Activated CD8-positive, alpha-beta memory T cell treated with anti-CD3 and anti-CD28 coated beads for 24 hours (primary cell): ENCODE results near the gene PIAS4.

Source experiments
- DNase-seq: peaks from one replicate; pipeline ENCODE4 v3.0.0-alpha.2; 2020

Gene PIAS4

DNA sequence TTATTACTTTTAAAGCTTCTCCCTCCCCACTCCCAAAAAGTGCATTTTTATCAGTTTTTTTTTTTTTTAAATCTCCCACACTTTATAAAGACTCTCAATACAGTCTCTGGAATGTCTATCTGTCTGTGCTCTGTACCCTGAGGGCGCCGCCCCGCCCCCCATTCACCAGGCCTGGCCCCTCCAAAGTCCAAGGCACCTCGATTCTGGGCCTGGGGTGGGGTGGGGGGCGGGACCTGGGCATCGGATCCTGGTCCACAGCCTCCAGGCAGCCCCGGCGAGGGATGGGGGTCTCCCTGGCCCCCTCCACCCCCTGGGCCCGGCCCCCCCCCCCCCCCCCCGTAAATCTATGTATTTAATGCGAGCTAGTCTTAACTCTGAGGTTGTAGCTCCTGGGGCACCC lies 35.9 kb downstream of the PIAS4 start:
- DNase-seq = no peak

DNA sequence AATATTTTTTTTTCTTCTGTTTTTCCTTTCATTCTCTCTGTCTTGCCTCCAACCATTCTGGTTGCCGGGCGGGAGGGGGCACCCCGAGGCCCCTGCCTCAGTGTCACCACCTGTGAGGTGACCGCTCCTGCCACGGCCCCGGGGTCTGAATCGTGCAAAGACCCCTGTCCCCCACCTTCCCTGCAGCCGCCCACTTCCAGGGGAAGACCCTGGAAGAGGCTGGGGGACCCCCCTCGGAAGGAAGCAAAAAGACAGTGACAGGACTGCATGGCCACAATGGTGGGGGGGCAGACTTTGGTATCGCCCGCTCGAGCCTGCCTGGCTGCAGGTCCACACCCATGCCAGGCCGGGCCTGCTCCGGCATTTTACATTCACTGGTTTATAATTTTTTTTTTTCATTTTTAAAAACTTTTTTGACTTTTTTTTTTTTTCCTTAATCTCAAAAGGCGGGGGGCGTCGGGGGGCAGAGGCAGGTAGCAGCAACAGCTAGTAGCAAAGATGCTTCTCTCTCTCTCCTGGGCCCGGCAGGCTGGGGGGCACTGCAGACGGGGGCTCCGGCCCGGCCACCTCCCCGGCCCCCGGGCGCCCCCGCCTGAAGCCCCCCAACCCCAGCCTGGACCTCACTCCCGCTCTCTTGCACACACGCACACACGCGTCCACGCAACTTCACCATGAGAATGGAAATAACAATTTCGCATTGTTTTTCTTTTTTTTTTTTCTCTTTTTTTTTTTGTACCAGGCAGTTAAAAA lies 36.6 kb downstream of the PIAS4 start:
- no peak for DNase-seq

DNA sequence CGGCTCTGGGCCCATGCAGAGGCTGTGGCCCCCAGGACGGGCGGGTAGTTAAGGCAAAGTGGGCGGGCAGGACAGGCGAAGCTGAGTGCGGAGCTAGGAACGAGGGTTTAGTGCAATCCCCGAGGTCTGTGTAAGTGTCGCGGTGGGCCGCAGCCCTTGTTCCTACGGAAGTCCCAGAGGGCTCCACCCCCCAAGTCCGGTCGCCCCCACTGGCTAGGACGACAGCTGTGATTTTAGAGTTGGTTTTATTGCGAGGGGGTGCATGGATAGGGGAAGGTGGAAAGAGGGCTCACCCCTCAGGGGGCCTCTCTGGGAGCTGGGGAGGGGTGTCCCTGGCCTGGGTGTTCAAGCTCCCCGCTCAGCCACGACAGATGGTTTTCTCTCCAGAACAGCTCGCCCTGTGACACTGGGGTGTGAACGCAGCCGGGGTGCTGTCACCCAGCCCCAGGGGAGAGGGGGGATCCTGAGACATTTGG lies 37.5 kb downstream of the PIAS4 start:
- no peak for DNase-seq

DNA sequence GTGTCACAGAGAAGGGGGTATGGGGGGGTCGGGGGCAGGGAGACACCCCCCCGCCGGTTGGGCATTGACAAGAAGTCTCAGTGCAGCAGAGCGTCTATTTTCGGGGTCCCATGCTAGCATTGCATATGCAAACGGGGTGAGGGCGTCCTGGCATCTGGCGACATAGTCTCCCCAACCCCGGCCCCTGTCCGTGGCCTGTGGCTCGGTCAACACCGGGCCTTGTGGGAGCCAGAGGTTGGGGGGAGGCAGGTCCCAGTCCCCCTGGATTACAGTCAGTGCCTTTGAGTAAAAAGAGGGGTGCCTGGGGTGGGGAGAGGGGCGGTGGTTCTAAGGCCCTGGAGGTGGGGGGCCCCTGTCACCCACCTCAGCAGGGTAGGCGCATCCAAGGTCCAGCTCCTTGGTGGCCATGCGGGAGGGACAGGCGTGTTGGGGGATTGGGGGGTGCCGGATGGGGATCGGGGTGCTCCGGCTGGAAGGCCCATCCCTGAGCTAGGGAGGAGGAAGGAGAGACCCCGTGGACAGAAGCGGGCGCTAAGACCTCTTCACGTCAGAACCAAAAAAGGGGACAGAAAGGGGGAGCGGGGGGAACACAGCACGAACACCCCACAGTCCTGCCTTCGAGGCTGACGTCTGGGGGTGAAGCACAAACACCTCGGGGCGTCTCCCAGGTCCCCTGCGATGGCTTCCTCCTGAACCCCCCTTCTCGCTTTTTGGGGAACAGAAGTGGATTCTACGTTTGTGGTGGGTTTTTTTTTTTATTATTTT lies 38.2 kb downstream of the PIAS4 start:
- no peak for DNase-seq

DNA sequence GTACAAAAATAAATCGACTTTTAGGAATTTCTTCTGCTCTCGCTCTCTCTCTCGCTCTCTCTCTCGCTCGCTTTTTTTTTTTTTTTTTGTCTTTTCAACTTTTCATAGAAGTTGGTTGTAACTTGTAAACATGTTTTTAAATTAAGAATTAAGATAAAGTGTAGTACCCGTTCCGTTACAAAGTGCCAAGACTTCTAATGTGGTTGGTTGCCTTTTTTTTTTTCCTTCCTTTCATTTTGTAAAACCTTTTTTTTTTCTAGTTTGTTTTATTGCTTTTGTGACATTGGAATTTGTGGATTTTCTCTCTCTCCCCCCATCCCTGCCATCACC lies 38.8 kb downstream of the PIAS4 start:
- no peak for DNase-seq

DNA sequence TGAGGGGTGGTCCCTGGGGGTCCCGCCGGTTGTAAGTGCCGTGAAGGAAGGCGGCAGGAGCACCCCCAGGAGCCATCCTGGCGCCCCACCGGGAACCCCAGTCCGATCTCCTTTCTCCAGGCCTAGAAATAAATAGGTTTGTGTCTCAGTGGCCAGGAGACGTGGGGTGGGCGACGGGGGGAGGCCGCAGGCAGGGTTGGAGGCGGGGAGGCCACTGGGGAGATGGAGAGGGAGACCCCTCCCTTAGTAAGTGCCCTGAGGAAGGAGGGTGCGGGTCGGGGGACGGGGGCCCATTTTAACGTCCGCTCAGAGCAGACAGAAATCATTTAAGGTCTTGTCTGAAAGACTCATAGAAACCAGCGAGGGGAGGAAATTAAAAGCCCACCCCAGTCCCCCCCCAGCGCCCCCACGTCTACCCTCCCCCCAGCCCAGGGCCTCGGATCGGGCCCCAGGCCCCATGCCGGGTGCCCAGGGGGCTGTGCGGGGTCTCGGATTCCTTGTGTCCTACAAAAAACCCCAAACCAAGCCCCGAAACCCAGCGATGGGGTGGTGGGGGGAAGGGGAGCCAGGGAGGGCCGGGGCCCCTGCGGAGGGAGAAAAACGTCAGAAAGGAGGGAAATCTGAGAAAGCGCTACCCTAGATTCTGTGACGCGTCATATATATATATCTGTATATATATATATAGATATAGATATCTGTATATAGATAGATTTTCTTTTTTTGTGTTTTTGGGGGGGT lies 39.6 kb downstream of the PIAS4 start:
- no peak for DNase-seq

DNA sequence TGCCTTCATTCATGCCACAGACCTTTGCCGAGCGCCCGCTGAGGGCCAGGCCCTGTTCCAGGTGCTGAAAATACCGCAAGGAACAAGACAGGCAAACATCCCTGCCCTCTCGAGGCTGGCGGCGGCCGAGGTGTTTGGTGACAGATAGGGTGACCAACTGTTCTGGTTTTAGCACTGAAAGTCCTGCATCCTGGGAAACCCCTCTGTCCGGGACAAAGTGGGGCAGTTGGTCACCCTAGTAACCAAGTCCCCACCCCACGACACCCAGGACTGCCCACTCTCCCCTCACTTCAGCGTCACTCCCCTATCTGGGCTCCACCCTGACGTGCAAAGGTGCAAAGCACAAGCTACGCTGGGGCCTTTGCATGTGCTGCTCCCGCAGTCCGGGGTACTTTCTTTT lies 41.9 kb downstream of the PIAS4 start:
- no peak for DNase-seq

DNA sequence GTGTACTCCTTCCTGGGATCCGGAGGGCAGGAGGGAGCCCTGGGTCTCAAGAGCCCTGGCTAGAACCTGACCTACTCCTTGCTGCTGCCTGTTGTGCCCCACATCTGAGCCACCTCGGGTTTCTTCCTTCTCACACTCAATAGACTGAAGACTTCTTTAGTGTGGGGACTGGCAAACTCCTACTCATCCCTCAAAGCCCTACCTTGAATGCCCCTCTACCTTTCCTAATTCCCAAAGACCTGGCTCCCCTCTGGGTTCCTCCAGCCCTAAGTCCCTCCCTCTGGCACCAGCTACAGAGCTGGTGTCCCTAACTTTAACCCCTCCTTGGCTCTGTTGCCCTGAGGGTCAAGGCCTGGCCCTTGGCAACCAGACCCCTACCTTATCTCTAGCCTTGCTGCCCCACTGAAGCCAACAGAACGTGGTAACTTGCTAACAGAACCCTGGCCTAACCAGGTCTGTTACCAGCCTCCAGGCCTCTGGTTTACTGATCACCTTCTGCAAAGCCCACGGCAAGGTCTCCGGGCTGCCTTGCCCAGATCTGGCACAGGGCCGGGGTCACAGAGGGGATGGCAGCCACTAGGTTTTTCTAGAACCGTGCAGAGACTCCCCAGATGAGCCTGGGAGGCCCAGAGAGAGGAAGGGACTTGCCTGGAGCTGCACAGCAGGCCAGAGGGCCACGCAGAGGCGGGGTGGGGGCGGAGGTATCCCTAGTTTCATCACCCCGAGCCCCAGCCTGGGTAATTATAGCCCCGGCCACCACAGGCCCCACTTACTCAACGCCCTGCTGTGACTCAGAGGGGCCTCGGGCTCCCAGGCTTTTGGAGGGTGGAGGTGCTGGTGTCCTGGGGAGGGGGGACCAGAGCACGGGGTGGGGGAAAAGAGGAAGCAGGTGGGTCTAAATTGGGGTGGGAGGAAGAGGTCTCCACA lies 43.9 kb downstream of the PIAS4 start:
- DNase-seq = no peak

DNA sequence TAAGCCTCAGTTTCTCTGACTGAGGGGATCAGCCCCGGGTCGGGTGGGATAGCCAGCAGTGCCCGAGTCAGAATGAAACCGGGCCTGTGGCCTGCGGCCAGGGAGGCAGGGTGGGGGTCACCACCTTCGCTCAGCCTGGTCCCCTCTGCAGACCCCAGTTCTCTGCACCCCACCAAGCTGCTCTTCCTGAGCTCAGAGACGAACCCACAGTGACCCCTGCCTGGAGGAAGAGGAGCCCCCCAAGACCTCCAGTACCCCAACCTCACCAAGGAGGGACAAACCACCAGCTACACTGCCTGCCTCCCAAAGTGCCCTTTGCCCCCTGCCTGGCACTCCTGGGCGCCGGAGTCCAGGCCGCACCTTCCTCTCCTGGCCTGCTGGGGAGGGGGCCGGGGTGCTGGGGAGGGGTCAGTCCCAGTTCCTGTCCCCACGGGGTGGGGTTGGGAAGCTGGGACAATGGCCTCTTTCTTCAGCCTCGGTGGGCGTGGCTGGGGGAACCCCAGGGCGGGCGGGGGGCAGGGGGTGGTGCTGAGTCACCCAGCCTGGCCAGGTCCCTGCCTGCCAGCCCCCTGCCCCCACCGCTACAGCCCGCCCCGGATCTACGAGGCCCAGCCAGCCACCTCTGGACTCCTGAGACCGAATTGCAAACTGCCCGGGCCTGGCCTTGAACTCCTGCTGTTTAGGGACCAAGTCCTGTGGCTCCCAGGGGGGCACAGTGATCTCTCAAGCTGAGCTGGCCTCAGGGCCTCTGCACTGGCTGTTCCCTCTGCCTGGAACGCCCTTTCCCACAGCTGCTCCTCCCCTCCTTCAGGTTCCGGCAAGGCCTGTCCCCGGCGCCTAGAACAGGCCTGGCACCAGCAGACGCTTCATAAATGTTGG lies 44.8 kb downstream of the PIAS4 start:
- no peak for DNase-seq

DNA sequence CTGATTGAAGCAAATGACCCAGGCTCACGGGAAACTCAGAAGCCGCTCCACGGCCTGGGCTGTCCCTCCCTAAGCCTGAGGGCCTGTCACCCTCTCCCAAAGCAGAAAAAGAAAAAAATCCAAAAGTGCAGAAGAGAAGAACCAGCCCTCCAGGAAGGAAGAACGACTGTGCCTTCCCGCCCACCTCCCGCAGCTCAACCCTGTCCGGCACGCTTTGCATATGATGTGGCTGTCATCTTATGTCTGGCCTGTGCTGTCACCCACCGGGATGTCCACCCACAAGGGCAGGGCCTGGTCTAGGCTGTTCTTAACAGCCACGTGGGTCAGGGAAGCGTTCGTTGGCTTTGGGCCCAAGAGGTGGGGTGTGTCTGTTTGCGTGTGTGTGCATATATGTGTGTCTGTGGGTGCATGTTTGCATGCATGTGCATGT lies 45.5 kb downstream of the PIAS4 start:
- DNase-seq = no peak

DNA sequence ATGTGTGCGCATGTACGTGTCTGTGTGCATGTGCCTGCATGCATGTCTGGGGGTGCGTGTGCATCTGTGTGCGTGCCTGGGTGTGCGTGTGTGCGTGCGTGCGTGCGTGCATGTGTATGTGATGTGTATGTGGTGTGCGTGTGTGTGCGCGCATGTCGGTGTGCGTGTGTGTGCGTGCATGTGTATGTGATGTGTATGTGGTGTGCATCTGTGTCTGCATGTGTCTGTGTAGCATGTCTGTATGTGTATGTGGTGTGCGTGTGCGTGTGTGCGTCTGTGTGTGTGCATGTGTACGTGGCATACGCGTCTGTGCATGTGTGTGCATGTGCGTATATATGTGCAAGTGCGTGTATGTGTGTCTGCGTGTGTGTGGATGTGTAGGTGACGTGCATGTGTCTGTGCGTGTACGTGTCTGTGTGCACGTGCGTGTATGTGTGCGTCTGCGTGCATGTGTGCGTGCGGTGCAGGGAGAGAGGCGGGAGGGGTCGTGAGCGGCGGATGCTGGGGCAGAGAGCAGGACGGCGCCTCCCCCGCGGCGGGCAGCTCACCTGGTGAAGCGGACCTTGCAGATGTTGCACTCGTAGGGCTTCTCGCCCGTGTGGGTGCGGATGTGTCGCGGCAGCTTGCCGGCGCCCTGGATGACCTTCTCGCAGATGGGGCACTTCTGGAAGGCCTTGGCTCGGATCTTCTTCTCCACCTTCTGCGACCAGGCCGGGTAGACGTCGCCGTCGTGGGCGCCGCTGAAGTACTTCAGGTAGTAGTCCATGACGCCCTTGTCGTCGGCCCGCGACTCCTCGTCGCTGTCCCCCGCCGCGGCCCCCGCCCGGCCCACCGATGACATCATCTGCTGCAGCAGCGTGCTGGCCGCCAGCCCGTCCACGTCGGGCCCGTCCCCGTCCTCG lies 46.1 kb downstream of the PIAS4 start:
- DNase-seq = no peak

DNA sequence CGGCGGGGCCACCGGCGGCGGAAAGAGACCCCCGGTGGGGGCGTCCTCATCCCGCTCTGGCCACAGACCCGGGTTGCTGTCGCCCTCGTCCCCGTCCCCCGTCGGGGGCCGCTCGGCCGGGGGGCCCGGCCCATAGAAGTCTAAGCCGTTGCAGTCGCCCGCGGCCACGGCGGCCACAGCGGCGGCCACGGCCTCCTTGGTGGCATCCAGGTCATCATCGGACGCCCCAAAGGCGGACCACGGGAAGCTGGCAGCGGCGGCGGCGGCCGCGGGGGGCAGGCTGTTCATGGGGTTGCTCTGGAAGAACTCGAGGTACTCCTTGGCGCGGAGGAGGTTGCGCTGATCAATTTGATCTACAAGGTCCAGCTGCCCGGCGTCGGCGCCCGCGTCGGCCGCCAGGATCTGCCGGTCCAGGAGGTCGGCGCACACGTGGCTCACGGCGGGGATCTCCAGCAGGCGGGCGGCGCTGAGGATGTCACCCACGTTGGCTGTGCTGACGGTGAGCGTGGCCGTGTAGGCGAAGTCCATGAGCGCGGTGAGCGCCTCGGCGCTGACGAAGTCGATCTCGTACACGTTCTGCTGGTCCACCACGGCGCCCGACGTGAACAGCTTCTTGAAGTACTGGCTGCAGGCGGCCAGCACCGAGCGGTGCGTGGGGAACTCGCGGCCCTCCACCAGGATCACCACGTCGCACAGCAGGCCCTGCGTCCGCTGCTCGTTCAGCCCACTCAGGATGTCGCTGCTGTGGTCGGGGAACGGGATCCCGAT lies 47.1 kb downstream of the PIAS4 start:
- DNase-seq = no peak

DNA sequence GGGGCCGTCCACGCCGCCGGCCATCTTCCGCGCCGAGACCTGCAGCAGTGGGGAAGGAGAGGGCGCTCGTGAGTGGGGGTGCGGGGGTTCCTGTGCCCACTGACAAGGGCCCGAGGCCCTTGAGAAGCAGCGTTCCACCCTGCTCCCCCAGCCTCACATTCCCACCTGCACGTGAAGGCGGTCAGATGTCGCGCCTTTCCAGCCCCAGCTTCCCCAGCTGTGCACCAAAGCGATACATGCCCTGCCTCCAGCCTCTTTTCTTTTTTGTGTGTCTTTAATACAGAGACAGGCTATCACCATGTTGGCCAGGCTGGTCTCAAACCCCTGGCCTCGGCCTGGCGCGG lies 47.6 kb downstream of the PIAS4 start:
- DNase-seq = no peak

DNA sequence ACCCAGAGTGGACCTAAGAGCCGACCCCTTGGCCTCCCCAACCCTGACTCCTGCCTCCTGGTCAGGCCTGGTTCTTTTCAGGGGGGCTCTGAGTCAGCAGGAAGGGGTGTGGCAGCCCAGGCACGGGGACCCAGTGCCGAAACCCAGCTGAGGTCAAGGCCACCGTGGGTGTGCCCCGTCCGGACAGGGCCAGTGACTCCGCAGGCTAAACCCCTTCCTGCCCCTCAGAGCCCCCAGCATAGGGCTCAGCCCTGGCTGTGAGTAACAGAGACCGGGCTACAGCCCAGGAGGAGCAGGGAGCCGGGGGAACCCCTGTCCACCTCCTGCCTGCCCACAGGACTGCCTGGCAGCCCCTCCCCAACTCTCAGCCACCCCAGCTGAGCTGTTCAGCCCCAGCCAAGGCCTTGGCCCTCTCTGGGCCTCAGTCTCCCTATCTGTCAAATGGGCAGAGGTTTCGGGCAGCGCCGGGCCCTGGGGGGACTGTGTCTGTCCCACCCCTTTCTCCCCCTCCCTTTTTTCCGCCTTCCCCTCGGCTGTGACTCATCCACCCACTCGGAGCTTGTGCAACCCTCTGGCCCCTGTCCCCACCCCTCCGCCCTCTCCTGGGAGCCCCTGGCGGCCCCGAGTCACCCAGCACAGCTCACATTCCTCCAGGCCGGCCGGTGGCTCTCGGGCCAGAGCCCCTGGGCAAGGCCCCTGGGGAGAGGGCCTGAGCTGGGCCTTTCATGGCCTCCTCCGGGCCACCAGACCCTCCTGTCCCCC lies 50.6 kb downstream of the PIAS4 start:
- peak; percentile 87 for DNase-seq

DNA sequence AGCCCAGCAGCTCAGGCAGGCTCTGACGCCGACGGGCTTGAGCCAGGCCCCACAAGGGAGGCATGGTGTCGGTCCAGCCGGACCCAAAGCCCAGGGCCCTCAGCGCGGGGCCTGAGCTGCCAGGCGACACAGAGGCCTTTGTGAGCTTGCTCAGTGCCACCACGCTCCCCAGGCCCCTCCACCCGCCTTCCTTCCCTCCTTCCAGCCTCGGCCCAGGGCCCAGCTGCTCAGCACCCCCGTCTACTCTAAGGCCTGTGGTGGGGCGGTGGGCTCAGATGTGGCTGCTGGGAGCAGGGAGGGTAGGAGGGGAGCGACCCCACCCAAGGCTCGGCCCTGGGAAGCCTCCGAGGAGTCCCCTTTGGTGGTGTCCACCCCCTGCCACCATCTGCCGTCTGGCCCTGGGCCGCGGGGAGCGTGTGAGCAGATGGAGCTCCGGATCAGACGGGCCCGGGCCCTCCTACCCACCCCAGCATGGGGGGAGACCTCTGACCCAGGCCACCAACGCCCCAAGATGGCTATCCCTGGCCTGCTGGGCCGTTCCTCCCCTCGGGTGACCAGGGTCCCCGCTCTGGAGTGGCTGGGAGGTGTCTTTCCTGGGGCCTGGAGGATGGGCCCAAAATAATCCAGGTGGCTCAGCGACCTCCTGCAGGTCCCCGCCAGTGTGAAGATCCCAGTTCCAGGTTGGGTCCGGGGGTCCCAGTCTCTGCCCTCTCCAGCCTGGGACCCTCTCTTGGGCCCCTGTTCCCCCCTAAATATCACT lies 51.3 kb downstream of the PIAS4 start:
- no peak for DNase-seq

DNA sequence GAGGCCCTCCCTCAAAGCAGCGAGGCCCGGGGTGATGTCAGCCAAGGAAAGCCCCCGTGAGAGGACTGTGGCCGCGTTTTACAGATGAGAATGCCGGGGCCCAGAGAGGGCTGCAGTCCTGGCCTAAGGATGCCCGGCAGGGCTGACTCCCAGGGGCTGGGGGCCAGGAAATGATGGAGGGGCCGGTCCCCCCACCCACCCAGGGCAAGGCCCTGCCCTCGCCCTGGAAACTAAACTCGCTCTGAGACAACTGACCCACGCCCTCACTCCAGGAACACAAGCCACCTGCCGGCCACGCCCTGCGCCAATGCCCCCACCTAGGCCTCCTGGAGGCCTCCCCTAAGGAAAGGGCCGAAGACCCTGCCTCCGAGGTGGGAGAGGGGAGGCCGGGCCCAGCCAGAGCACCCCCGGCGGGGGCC lies 51.9 kb downstream of the PIAS4 start:
- no peak for DNase-seq

DNA sequence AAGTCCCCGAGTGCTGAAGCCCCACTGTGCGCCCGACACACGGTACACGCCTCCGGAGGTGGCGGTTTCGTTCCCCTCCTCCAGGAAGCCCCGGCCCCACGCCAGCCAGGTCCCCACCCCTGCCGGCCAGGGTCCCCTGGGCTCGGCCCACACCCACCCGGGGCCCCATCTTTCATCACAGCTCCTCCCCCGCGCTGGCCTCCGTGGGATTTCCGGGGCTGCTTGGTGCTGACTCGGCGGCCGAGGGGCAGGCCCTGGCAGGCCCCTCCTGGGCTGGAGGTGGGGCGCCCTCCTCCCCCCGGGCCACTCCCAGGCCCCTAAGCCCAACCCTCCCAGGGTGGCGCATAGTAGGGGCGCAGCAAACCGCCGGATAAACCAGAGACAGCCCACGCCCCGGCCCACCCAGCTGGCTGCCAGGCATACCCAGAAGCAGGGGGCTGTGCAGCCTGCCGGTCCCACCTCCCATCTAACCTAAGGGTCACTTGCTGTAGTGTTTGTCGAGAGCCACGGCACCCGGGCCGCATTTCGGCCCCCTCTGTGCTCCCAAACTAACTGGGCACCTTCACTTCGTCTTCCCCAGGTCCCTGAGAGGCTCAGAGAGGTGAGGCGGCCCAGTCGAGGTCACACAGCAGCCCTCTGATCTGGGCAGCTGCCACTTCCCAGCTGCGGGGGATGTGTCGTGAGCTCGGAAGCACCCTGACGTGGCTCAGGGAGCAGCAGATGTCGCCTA lies 52.5 kb downstream of the PIAS4 start:
- DNase-seq = peak; percentile 87
